ENCODE data around the gene TOX2.

The TOX2 gene

DNA sequence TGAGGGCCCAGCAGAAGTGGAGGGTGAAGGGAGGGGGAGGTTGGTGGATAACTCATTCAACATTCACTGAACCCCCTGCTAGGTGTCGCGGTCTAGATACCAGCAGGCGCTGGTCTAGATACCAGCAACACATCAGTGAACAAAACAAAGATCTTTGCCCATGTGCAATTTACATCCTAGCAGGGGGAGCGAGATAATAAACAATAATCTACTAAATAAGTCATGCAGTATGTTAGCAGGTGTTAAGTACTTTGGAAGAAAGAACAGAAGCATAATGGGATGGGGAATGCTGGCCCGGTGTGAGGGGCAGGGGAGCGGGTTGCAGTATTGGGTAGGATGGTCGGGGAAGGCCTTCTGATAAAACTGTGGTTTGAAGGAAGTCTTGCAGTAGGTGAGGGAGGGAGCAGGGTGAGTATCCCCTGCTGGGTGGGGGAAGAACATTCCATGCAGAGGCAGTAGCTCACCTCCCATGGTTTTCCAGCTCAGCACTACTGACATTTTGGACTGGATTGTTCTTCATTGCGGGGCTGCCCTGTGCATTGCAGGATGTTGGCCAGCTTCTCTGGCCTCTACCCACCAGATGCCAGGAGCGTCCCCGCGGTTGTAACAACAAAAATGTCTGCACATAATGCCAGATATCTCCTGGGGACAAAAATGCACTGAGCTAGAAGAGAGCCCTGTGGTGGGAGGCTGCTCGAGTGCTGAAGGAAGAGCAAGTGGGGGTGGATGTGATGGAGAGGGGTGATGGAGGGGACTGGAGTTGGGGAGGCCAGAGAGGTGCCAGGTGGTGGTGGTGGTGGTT lies 117.3 kb downstream of the TOX2 start (continued):
- TF ChIP-seq REPIN1 (tag by site-specific recombination; IDR thresholded peaks at IDR 0.05; ENCODE audit: low read depth) (no peak), ZNF629 (tag by site-specific recombination; IDR thresholded peaks at IDR 0.05) (no peak), HOXA7 (CRISPR knock-in tag; IDR thresholded peaks at IDR 0.05; ENCODE audit: borderline replicate concordance) (no peak), KLF10 (tag by site-specific recombination; IDR thresholded peaks at IDR 0.05) (no peak), ZNF416 (tag by site-specific recombination; IDR thresholded peaks at IDR 0.05) (no peak), ZXDB (tag by site-specific recombination; IDR thresholded peaks at IDR 0.05) (no peak), BCL6B (tag by site-specific recombination; IDR thresholded peaks at IDR 0.05) (no peak), ZNF600 (tag by site-specific recombination; IDR thresholded peaks at IDR 0.05) (no peak), ZNF211 (tag by site-specific recombination; IDR thresholded peaks at IDR 0.05; ENCODE audit: low read depth) (no peak), INSM2 (tag by site-specific recombination; IDR thresholded peaks at IDR 0.05) (no peak), HOXD13 (CRISPR knock-in tag; IDR thresholded peaks at IDR 0.05; ENCODE audit: borderline replicate concordance) (no peak), ZBTB6 (tag by site-specific recombination; IDR thresholded peaks at IDR 0.05) (no peak), ZNF266 (tag by site-specific recombination; IDR thresholded peaks at IDR 0.05; ENCODE audit: low read depth) (no peak), GLIS1 (tag by site-specific recombination; IDR thresholded peaks at IDR 0.05) (peak; percentile 45; the same call in 1 of the 2 replicates), BCL11A (tag by site-specific recombination; IDR thresholded peaks at IDR 0.05; ENCODE audit: low read depth) (no peak), SP7 (tag by site-specific recombination; IDR thresholded peaks at IDR 0.05) (0 out of 2 replicates have a peak, but pooled peaks have one; percentile 11), RBAK (tag by site-specific recombination; IDR thresholded peaks at IDR 0.05) (no peak), ZNF777 (tag by site-specific recombination; IDR thresholded peaks at IDR 0.05; ENCODE audit: borderline replicate concordance) (no peak)

DNA sequence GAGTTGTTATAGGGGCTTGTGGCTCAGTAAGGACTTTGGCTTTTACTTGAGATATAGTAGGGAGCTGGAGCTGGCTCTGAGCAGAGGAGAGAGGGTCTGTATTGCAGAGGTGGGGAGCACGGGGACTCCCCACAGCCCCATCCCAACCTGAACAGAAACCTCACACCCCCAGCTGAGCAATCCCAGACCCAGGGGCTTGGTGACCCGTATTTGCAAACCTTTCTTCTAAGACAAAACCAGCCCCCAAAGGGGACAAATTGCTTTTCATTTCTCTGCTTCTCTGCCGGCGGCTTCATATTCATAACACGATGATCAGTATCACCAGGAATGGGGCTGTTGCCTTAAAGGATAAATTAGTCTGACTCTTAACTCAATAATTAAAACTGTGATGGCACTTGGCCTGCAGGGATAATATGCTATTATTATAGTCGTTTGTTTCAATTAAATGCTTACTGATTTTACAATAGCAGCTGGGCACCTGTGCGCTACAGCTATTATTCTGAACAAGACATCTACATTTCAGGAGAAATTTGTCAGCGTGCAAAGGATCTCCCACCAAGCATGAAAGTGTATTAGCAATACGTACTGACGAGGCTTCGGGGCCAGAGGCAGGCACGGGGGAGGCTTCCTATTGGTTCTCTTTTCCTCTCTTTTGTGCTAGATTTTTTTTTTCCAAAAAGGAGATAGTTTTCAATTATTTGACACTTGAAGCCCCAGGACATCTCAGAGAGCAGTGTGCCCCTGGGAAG lies 118.1 kb downstream of the TOX2 start:
- Histone ChIP-seq H3K4me1 (ENCODE audit: control insufficient read depth, insufficient read depth, low read length) (no peaks in the 10 kb centered on the region), H3K4me3 (ENCODE audit: low read depth, low read length) (no peak overlapping the region), H3K9me3 (ENCODE audit: control insufficient read depth, insufficient read depth, low read depth, low read length) (no peaks in the 10 kb centered on the region), H3K36me3 (ENCODE audit: control insufficient read depth in 2 of 2, insufficient read depth in 1 of 2, low read length in 2 of 2) (no peaks in the 10 kb centered on the region), H3K27ac (ENCODE audit: extremely low read depth, low read depth, low read length) (no peak overlapping the region)
- POLR2A ChIA-PET = no interaction called here
- CTCF ChIA-PET = interaction anchor here (0.7 kb wide), 1 partner anchor 383 kb away, joined by 3 read pairs; no protein-coding TSS in a partner anchor
- TF ChIP-seq ZNF555 (tag by site-specific recombination; conservative IDR thresholded peaks at IDR 0.05) (no peak), YY1 (tag by site-specific recombination; IDR thresholded peaks at IDR 0.05) (no peak), ZNF19 (tag by site-specific recombination; IDR thresholded peaks at IDR 0.05; ENCODE audit: low read depth) (no peak), ZNF146 (tag by site-specific recombination; IDR thresholded peaks at IDR 0.05) (no peak), ZNF623 (tag by site-specific recombination; IDR thresholded peaks at IDR 0.05) (no peak), ZNF837 (tag by site-specific recombination; IDR thresholded peaks at IDR 0.05) (no peak), ZNF341 (tag by site-specific recombination; IDR thresholded peaks at IDR 0.05; ENCODE audit: low read depth) (no peak), PRDM10 (tag by site-specific recombination; IDR thresholded peaks at IDR 0.05) (no peak), MYNN (tag by site-specific recombination; IDR thresholded peaks at IDR 0.05; ENCODE audit: borderline replicate concordance) (no peak)

Measured in HEK293 (cell line).